Measurements from ENCODE around the gene CHD6.

- TF ChIP-seq, protein P1, sequence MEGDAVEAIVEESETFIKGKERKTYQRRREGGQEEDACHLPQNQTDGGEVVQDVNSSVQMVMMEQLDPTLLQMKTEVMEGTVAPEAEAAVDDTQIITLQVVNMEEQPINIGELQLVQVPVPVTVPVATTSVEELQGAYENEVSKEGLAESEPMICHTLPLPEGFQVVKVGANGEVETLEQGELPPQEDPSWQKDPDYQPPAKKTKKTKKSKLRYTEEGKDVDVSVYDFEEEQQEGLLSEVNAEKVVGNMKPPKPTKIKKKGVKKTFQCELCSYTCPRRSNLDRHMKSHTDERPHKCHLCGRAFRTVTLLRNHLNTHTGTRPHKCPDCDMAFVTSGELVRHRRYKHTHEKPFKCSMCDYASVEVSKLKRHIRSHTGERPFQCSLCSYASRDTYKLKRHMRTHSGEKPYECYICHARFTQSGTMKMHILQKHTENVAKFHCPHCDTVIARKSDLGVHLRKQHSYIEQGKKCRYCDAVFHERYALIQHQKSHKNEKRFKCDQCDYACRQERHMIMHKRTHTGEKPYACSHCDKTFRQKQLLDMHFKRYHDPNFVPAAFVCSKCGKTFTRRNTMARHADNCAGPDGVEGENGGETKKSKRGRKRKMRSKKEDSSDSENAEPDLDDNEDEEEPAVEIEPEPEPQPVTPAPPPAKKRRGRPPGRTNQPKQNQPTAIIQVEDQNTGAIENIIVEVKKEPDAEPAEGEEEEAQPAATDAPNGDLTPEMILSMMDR (IDR thresholded peaks at IDR 0.05) = no peak
- TF ChIP-seq POLR2A (IDR thresholded peaks at IDR 0.05) = no peak
Measured at GRCh38 chr20:41551011-41551705, 67.0 kb downstream of the CHD6 start.

Measured in heart left ventricle (tissue), 13 donors.